ENCODE results near the gene F10. TPM values are rescaled to one million over a fixed set of nuclear protein-coding genes. Genes with fewer than 3 reads are reported as not detected.

Gene F10

Small RNA genes lying within 50 kb of the gene (small RNA-seq; reads per million reads assigned to genes)
- not detected for gene AL137002.1 (ENCODE audit: low read depth)

Data from mesenchymal stem cell (in vitro differentiated cells and primary cell).